GM21526 (cell line): ENCODE results near the gene DNMT1.
"Not testable (repeated sequence)": the region's sequence is repeated elsewhere in the genome, so short reads cannot be mapped to it uniquely, and the experiment has no call there.

Experiments used
- ATAC-seq: cut with Tn5 transposase; IDR thresholded peaks from one replicate; pipeline ENCODE4 v1.9.1; 2021; ENCODE audit warnings: moderate library complexity; ENCODE audit not compliant: unreplicated experiment, low FRiP score

The DNMT1 gene

GRCh38 chr19:10194500-10195198 lies at the start of gene DNMT1:
Gene DNMT1, minus strand, starts transcription at chr19:10194953. Its CDS starts 54 bp downstream, at chr19:10194899.
- ATAC-seq: peak; percentile 71

- ATAC-seq: no peak
These were observed 48.9 kb upstream of the DNMT1 start for GRCh38 chr19:10243606-10244005.

GRCh38 chr19:10241826-10242449 lies 47.2 kb upstream of the DNMT1 start:
- not testable (repeated sequence) for ATAC-seq

GRCh38 chr19:10238172-10238783 lies 43.5 kb upstream of the DNMT1 start:
- no peak for ATAC-seq

GRCh38 chr19:10237702-10238101 lies 42.9 kb upstream of the DNMT1 start:
- ATAC-seq: no peak

- ATAC-seq: not testable (repeated sequence)
These were observed 40.7 kb upstream of the DNMT1 start for GRCh38 chr19:10235409-10235808.

GRCh38 chr19:10235003-10235402 lies 40.2 kb upstream of the DNMT1 start:
- no peak for ATAC-seq

GRCh38 chr19:10233946-10234345 lies 39.2 kb upstream of the DNMT1 start:
- ATAC-seq: no peak

- ATAC-seq: no peak
These were observed 37.0 kb upstream of the DNMT1 start for GRCh38 chr19:10231612-10232228.

GRCh38 chr19:10230861-10231611 lies 36.3 kb upstream of the DNMT1 start, which contains the start of gene S1PR2:
Gene S1PR2, minus strand, starts transcription at chr19:10231331. Its CDS starts 6,426 bp downstream, at chr19:10224905.
- peak; percentile 35 for ATAC-seq

GRCh38 chr19:10230173-10230860 lies 35.6 kb upstream of the DNMT1 start:
- ATAC-seq: no peak

GRCh38 chr19:10228920-10229319 lies 34.2 kb upstream of the DNMT1 start:
- ATAC-seq: no peak

- no peak for ATAC-seq
These were observed 33.6 kb upstream of the DNMT1 start for GRCh38 chr19:10228393-10228792.

- ATAC-seq: no peak
These were observed 32.5 kb upstream of the DNMT1 start for GRCh38 chr19:10227026-10227971.

- no peak for ATAC-seq
These were observed 31.7 kb upstream of the DNMT1 start for GRCh38 chr19:10226376-10227025.

- ATAC-seq: no peak
These were observed 31.2 kb upstream of the DNMT1 start for GRCh38 chr19:10226021-10226375.

GRCh38 chr19:10224337-10224736 lies 29.6 kb upstream of the DNMT1 start:
- ATAC-seq: no peak

GRCh38 chr19:10223488-10224213 lies 28.9 kb upstream of the DNMT1 start:
- ATAC-seq: no peak
